Liver (tissue), 9 donors: ENCODE measurements around the gene CRISPLD2. TPM values are rescaled to one million over a fixed set of nuclear protein-coding genes. Genes with fewer than 3 reads are reported as not detected.

ENCODE experiments used
- DNase-seq: peaks from one replicate; pipeline ENCODE4 v3.0.0-alpha.2; 2017; ENCODE audit warnings: low spot score
- H3K27ac ChIP-seq, 2 donors: one replicate each; pipeline ENCODE4 v1.7.0; 2013; ENCODE audit warnings: inconsistent platforms in 2 of 2, low read length in 2 of 2, control low read depth in 1 of 2, low read depth in 1 of 2, mild to moderate bottlenecking in 1 of 2
- H3K27me3 ChIP-seq, 4 donors: one replicate each; pipeline versions ENCODE4 v1.6.1 to v1.7.0; 2013; ENCODE audit warnings: low read length in 3 of 4, inconsistent platforms in 1 of 4, mild to moderate bottlenecking in 1 of 4, moderate library complexity in 1 of 4; ENCODE audit not compliant: control insufficient read depth in 4 of 4, insufficient read depth in 4 of 4
- H3K36me3 ChIP-seq, 4 donors: one replicate each; pipeline versions ENCODE4 v1.6.1 to v1.7.0; 2013; ENCODE audit warnings: low read length in 3 of 4, mild to moderate bottlenecking in 3 of 4, low read depth in 1 of 4, moderate library complexity in 1 of 4; ENCODE audit not compliant: control insufficient read depth in 4 of 4, insufficient read depth in 3 of 4
- H3K4me1 ChIP-seq, 4 donors: one replicate each; pipeline versions ENCODE4 v1.6.1 to v1.7.0; 2013; ENCODE audit warnings: low read length in 3 of 4, mild to moderate bottlenecking in 3 of 4, moderate library complexity in 1 of 4; ENCODE audit not compliant: control insufficient read depth in 4 of 4, insufficient read depth in 4 of 4
- H3K4me3 ChIP-seq, 3 donors: one replicate each; pipeline versions ENCODE4 v1.6.1 to v1.7.0; 2013; ENCODE audit warnings: low read length in 3 of 3, control low read depth in 1 of 3, low read depth in 1 of 3, mild to moderate bottlenecking in 1 of 3
- H3K9ac ChIP-seq, 2 donors: one replicate each; pipeline ENCODE4 v1.7.0; 2013; ENCODE audit warnings: low read length in 2 of 2, mild to moderate bottlenecking in 2 of 2, moderate library complexity in 2 of 2, control low read depth in 1 of 2, low read depth in 1 of 2
- H3K9me3 ChIP-seq, 4 donors: one replicate each; pipeline versions ENCODE4 v1.6.1 to v1.7.0; 2013; ENCODE audit warnings: low read length in 3 of 4; ENCODE audit not compliant: control insufficient read depth in 4 of 4
- EGR1 ChIP-seq, 2 donors: IDR thresholded peaks; 2 replicates each; pipeline ENCODE4 v1.6.1; 2016 to 2018; ENCODE audit warnings: antibody characterized with exemption in 2 of 2, low read depth in 2 of 2
- FOXA1 ChIP-seq: IDR thresholded peaks from 2 replicates; pipeline ENCODE4 v1.6.1; 2016; ENCODE audit warnings: antibody characterized with exemption
- FOXA2 ChIP-seq: IDR thresholded peaks from 2 replicates; pipeline ENCODE4 v1.6.1; 2016; ENCODE audit warnings: antibody characterized with exemption
- GABPA ChIP-seq, 2 donors: IDR thresholded peaks in 1 of 2; conservative IDR thresholded peaks in 1 of 2; 2 replicates each; pipeline ENCODE4 v1.6.1; 2016; ENCODE audit warnings: antibody characterized with exemption in 2 of 2, mild to moderate bottlenecking in 1 of 2, moderate library complexity in 1 of 2
- HNF4A ChIP-seq, 2 donors: conservative IDR thresholded peaks; 2 replicates each; pipeline ENCODE4 v1.6.1; 2016; ENCODE audit warnings: antibody characterized with exemption in 2 of 2, mild to moderate bottlenecking in 2 of 2
- JUND ChIP-seq, 2 donors: IDR thresholded peaks; 2 replicates each; pipeline ENCODE4 v1.6.1; 2016; ENCODE audit warnings: antibody characterized with exemption in 2 of 2
- NR2F2 ChIP-seq: IDR thresholded peaks from 2 replicates; pipeline ENCODE4 v1.6.1; 2016; ENCODE audit warnings: antibody characterized with exemption
- RXRA ChIP-seq, 2 donors: IDR thresholded peaks; 2 replicates each; pipeline ENCODE4 v1.6.1; 2017 to 2018; ENCODE audit warnings: antibody characterized with exemption in 2 of 2, mild to moderate bottlenecking in 1 of 2
- SP1 ChIP-seq: IDR thresholded peaks from 2 replicates; pipeline ENCODE4 v1.6.1; 2018; ENCODE audit warnings: antibody characterized with exemption, mild to moderate bottlenecking
- TAF1 ChIP-seq: conservative IDR thresholded peaks from 2 replicates; pipeline ENCODE4 v1.6.1; 2016; ENCODE audit warnings: antibody characterized with exemption, mild to moderate bottlenecking
- YY1 ChIP-seq: IDR thresholded peaks from 2 replicates; pipeline ENCODE4 v1.6.1; 2016; ENCODE audit warnings: antibody characterized with exemption, mild to moderate bottlenecking
- WGBS: extraction: QIAGEN DNeasy Blood & Tissue Kit; methylation state at CpG from one replicate; pipeline ENCODE4 v1.1.7; 2013; 5-methylcytosine and 5-hydroxymethylcytosine counted together
- polyA plus RNA-seq, 2 donors: library from polyadenylated mRNA; stranded (reverse) in 1 of 2; unstranded in 1 of 2; fragments of 200-250 nt in 1 of 2; fragments of >200 nt in 1 of 2; fragmentation: Nextera tagmentation in 1 of 2; extraction: Ambion mirVana in 1 of 2; gene quantifications; one replicate each; pipeline versions ENCODE4 v1.2.1 to v1.2.3, GENCODE V29; 2013 to 2015
- total RNA-seq, 2 donors: library from RNA; depleted of rRNA; stranded (reverse); fragments of >200 nt; gene quantifications; one replicate each; pipeline ENCODE4 v1.2.3, GENCODE V29; 2014
- TF ChIP-seq, protein P1 (sequence below): IDR thresholded peaks from 2 replicates; pipeline ENCODE4 v1.6.1; 2016; ENCODE audit warnings: antibody characterized with exemption
- TF ChIP-seq, protein P2 (sequence below): fragments of 150-350 bp; IDR thresholded peaks from 2 replicates; pipeline ENCODE4 v1.5.1; 2017; ENCODE audit warnings: improper control_type of control experiment, low read depth, low read length; ENCODE audit not compliant: missing input control
- TF ChIP-seq, protein P3 (sequence below): IDR thresholded peaks from 2 replicates; pipeline ENCODE4 v1.6.1; 2016; ENCODE audit warnings: antibody characterized with exemption, mild to moderate bottlenecking
- TF ChIP-seq, protein P4 (sequence below): IDR thresholded peaks from 2 replicates; pipeline ENCODE4 v1.6.1; 2016; ENCODE audit warnings: antibody characterized with exemption
- TF ChIP-seq, protein P5 (sequence below): IDR thresholded peaks from 2 replicates; pipeline ENCODE4 v1.6.1; 2016; ENCODE audit warnings: antibody characterized with exemption
- donor health status: healthy.
- donor health status: healthy.
- donor health status: healthy.
- donor health status: healthy.
- donor health status: healthy.

The CRISPLD2 gene
- total and polyA plus RNA-seq, 4 donors: 2.6 to 14.8 (median 4.1) TPM

DNA sequence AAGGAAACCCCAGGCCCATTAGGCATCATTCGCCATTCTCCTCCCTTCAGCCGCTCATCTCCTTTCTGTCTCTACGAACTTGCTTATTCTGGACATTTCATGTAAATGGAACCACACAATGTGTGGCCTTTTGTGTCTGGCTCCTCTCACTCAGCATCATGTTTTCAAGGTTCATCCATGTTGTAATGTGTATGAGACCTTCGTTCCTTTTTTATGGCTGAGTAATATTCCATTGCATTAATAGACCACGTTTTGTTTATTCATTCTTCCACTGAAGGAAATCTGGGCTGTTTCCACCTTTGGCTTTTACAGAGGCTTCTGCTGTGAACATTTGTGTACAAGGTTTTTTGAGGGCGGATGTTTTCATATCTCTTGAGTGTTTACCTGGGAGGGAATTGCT, 3.2 kb downstream of the CRISPLD2 start:
- no peak overlapping the region for H3K9ac ChIP-seq
- no peak overlapping the region for H3K4me3 ChIP-seq
- TF ChIP-seq, protein P1, sequence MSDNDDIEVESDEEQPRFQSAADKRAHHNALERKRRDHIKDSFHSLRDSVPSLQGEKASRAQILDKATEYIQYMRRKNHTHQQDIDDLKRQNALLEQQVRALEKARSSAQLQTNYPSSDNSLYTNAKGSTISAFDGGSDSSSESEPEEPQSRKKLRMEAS: no peak
- no peak for TF ChIP-seq YY1
- TF ChIP-seq, protein P2, sequence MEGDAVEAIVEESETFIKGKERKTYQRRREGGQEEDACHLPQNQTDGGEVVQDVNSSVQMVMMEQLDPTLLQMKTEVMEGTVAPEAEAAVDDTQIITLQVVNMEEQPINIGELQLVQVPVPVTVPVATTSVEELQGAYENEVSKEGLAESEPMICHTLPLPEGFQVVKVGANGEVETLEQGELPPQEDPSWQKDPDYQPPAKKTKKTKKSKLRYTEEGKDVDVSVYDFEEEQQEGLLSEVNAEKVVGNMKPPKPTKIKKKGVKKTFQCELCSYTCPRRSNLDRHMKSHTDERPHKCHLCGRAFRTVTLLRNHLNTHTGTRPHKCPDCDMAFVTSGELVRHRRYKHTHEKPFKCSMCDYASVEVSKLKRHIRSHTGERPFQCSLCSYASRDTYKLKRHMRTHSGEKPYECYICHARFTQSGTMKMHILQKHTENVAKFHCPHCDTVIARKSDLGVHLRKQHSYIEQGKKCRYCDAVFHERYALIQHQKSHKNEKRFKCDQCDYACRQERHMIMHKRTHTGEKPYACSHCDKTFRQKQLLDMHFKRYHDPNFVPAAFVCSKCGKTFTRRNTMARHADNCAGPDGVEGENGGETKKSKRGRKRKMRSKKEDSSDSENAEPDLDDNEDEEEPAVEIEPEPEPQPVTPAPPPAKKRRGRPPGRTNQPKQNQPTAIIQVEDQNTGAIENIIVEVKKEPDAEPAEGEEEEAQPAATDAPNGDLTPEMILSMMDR: no peak
- TF ChIP-seq EGR1 (IDR thresholded peaks at IDR 0.05; ENCODE audit: low read depth in 2 of 2): no peak
- TF ChIP-seq, protein P3, sequence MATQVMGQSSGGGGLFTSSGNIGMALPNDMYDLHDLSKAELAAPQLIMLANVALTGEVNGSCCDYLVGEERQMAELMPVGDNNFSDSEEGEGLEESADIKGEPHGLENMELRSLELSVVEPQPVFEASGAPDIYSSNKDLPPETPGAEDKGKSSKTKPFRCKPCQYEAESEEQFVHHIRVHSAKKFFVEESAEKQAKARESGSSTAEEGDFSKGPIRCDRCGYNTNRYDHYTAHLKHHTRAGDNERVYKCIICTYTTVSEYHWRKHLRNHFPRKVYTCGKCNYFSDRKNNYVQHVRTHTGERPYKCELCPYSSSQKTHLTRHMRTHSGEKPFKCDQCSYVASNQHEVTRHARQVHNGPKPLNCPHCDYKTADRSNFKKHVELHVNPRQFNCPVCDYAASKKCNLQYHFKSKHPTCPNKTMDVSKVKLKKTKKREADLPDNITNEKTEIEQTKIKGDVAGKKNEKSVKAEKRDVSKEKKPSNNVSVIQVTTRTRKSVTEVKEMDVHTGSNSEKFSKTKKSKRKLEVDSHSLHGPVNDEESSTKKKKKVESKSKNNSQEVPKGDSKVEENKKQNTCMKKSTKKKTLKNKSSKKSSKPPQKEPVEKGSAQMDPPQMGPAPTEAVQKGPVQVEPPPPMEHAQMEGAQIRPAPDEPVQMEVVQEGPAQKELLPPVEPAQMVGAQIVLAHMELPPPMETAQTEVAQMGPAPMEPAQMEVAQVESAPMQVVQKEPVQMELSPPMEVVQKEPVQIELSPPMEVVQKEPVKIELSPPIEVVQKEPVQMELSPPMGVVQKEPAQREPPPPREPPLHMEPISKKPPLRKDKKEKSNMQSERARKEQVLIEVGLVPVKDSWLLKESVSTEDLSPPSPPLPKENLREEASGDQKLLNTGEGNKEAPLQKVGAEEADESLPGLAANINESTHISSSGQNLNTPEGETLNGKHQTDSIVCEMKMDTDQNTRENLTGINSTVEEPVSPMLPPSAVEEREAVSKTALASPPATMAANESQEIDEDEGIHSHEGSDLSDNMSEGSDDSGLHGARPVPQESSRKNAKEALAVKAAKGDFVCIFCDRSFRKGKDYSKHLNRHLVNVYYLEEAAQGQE: no peak
- no peak for TF ChIP-seq TAF1
- no peak for TF ChIP-seq GABPA (IDR thresholded peaks at IDR 0.05 in 1 of 2, conservative IDR thresholded peaks at IDR 0.05 in 1 of 2)
- no peak for TF ChIP-seq RXRA (IDR thresholded peaks at IDR 0.05)
- no peak for TF ChIP-seq FOXA1
- no peak for TF ChIP-seq HNF4A (conservative IDR thresholded peaks at IDR 0.05)
- no peak for TF ChIP-seq JUND (IDR thresholded peaks at IDR 0.05)
- TF ChIP-seq NR2F2: no peak
- TF ChIP-seq, protein P4, sequence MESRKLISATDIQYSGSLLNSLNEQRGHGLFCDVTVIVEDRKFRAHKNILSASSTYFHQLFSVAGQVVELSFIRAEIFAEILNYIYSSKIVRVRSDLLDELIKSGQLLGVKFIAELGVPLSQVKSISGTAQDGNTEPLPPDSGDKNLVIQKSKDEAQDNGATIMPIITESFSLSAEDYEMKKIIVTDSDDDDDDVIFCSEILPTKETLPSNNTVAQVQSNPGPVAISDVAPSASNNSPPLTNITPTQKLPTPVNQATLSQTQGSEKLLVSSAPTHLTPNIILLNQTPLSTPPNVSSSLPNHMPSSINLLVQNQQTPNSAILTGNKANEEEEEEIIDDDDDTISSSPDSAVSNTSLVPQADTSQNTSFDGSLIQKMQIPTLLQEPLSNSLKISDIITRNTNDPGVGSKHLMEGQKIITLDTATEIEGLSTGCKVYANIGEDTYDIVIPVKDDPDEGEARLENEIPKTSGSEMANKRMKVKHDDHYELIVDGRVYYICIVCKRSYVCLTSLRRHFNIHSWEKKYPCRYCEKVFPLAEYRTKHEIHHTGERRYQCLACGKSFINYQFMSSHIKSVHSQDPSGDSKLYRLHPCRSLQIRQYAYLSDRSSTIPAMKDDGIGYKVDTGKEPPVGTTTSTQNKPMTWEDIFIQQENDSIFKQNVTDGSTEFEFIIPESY: no peak
- TF ChIP-seq, protein P5, sequence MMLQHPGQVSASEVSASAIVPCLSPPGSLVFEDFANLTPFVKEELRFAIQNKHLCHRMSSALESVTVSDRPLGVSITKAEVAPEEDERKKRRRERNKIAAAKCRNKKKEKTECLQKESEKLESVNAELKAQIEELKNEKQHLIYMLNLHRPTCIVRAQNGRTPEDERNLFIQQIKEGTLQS: no peak
- TF ChIP-seq SP1: no peak
- no peak for TF ChIP-seq FOXA2
- no peaks in the 10 kb centered on the region for H3K9me3 ChIP-seq
- 89% methylated on average over 6 of the region's 6 CpGs for WGBS
- no peaks in the 10 kb centered on the region for H3K36me3 ChIP-seq
- DNase-seq: no peak
- H3K4me1 ChIP-seq: peaks cover 0 to 6% (median 4%) of the 10 kb centered on the region in 4 donors
- peaks cover 0 to 6% (median 2%) of the 10 kb centered on the region in 4 donors for H3K27me3 ChIP-seq
- H3K27ac ChIP-seq: peak overlapping the region in 1 of 2 donors; percentile 59

DNA sequence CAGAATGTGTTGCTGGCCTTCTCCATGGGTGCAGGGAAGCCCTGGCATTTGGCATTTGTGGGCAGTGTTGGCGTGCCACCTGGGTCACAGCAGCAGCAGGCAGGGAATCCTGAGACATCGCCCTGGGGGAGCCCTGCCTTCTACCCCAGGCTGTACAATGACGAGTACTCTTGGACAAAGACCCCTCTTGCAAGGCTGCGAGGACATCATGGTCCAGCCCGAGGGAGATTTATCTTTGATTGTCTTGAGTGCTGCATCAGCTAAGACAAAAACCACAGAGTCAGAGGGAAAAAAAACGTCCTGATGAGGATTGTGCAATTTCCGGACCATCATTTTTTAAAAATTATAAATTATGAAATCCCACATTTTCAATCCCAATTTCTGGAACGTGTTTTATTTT, 3.7 kb downstream of the CRISPLD2 start:
- no peak for DNase-seq
- H3K4me1 ChIP-seq: peaks cover 0 to 6% (median 4%) of the 10 kb centered on the region in 4 donors
- no peak overlapping the region for H3K4me3 ChIP-seq
- no peaks in the 10 kb centered on the region for H3K9me3 ChIP-seq
- no peaks in the 10 kb centered on the region for H3K36me3 ChIP-seq
- 63% methylated on average over 8 of the region's 8 CpGs for whole genome bisulfite sequencing
- H3K27me3 ChIP-seq: peaks cover 0 to 6% (median 2%) of the 10 kb centered on the region in 4 donors
- no peak overlapping the region for H3K9ac ChIP-seq
- TF ChIP-seq, protein P1: no peak
- no peak for TF ChIP-seq EGR1 (IDR thresholded peaks at IDR 0.05; ENCODE audit: low read depth in 2 of 2)
- H3K27ac ChIP-seq: peak overlapping the region in 1 of 2 donors; percentile 59
